Activated naive CD4-positive, alpha-beta T cell treated with Interleukin-2 at 50 U/mL for 16 hours (primary cell): Measurements from ENCODE around the gene ADARB2.
A peak's percentile ranks its signal among the peaks of the same experiment; 100 is the strongest.
"Not testable (repeated sequence)": the region's sequence is repeated elsewhere in the genome, so short reads cannot be mapped to it uniquely, and the experiment has no call there.

Experiments used
- DNase-seq: peaks from one replicate; pipeline ENCODE4 v3.0.0-alpha.2; 2020

The ADARB2 gene

DNA sequence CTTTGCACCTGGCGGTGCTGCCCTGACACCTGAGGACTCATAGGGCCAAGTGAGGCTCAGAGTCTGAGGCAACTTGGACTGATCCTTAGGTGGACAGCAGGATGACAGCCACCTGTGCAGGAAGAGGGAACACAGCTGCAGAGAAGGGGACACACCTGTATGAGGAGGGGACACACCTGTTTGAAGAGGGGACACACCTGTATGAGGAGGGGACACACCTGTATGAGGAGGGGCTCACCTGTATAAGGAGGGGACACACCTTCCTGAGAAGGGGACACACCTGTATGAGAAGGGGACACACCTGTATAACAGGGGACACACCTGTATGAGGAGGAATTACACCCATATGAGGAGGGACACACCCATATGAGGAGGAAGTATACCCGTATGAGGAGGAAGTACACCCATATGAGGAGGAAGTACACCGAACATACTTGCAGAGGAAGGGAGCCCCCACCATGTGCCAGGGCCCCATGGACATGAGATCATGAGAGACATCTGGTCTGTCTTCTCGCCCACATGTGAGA is 285.9 kb downstream of the ADARB2 start:
- DNase-seq: no peak

DNA sequence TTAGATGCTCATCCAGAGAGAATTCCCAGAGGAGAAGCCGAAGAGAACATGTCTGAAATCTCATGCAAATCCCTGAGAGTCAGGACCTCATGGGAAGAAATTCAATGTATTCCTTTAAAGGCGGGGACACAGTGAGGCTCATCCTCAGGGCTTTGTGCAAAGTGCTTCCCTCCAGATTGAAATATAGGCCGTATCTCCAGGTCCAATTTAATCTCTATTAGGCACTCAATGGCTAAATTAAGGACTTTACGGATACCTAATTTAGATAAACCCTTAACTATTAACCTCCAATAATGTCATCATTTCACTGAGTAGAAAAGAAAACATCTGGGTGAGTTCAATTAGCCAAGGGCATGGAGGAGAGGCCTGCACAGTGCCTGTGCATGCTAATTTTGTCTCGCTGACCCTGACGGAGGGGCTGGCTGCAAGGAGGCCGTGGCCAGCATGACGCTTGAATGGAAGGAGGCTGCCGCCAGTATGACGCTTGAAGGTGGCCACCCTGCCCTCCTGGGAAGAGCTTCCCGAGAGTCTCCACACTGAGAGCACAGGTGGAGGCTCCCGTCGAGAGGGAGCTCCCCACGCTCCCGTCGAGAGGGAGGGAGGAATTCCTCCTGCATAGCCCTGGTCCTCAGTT is 287.6 kb downstream of the ADARB2 start:
- DNase-seq: no peak

DNA sequence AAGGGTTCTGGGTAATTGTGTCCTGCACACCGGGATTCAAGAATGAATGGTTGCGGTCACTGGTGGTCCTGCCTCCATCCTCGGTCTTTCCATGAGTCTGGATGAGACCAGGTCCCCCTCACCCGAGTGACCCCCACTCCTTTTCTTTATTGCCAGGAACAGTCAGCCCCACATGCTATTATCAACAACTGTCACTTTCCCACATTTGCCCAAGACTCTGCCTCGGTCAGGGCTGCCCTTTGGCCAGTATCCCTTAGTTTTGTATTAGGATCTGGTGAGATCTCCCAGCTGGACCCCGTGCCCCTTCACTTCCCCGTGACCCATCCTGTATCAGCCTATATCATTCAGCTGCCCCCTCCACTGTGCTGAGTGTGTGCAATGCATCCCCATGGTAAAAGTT is 288.3 kb downstream of the ADARB2 start:
- DNase-seq: no peak

GRCh38 chr10:1448252-1448930 is 288.9 kb downstream of the ADARB2 start:
- DNase-seq: no peak

DNA sequence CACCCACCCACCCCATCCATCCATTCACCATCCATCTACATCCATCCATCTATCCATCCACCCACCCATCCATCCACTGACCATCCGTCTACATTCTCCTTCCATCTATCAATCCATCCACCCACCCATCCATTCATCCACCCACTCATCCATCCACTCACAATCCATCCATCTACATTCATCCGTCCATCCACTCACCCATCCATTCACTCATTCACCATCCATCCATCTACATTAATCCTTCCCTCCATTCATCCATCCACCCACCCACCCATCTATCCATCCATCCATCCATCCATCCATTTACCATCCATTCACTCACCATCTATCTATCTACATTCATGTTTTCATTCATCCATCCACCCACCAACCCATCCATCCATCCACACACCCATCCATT is 292.5 kb downstream of the ADARB2 start:
- no peak for DNase-seq

DNA sequence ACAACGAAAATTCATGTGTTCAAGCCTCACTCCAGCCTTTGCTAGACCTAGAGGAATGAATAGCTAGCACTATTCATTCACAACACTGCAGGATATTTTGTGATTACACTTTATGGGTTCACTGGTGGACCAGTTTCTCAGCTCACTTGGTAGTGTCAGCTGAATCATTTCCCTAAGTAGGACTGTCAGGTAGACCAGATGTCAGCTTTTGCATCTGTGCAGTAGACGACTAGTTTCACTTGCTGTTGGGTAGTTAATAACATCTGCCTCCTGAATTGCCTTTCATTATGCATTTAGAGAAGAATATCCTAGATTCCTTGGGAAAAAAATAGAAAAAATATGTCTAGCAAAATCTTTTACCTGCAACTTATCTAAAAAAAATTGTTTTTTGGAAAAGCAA is 296.4 kb downstream of the ADARB2 start:
- no peak for DNase-seq

DNA sequence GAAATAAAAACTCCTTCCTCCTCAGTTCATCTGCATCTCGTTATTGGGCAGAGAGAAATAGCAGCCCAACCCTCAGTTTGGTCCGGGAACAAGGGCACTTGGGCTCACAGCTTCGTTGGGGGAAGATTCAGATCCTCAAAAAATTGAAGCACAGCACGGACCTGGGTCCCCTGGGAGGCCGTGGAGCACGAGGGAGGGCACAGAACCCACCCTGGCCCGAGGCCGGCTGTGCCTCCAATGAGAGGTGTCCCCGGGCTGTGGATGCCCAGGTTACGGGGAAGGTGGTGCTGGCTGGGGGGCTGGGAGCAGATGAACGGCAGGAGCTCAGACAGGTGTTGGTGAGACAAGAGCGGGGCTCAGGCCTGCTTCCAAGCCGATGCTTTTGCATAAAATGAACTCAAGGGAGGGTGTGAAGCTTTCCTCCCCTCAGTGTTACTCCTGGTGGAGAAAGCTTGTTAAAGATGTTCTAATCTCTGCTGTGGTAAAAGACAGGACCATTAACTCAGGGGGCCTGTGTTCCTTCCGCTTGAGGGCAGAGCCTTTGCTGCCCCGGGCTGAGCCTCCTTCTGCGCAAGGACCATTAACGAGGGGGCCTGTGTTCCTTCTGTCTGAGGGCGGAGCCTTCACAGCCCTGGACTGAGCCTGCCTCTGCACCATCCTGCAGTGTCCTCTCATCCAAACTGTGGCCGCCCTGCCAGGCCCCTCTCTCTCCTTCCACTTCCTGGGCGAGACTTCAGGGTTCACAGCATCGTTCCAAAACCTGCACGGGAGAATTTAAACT is 302.2 kb downstream of the ADARB2 start:
- DNase-seq: no peak

- no peak for DNase-seq
Observed at GRCh38 chr10:1434202-1434601, 303.1 kb downstream of the ADARB2 start.

DNA sequence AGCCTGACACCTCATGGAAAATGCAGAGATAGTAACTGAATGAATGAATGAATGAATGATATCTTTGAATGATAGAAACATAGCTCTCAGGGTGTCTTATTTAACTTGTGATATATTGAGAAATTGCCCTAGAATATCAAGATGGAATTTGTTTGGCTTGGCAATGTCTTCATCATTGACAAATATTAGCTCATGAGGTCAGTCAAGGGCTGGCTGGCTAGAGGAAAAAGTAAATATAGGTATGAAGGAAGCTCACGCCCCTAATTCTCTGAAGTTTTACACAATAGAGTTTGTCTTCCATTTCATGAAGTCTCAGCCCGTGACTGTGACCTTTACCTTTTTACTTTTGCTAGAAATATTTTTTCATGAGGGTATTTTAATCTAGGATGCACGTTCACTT is 305.2 kb downstream of the ADARB2 start:
- DNase-seq: no peak

- no peak for DNase-seq
Observed at GRCh38 chr10:1431229-1431628, 306.1 kb downstream of the ADARB2 start.

- not testable (repeated sequence) for DNase-seq
Observed at GRCh38 chr10:1427521-1428186, 309.7 kb downstream of the ADARB2 start.

DNA sequence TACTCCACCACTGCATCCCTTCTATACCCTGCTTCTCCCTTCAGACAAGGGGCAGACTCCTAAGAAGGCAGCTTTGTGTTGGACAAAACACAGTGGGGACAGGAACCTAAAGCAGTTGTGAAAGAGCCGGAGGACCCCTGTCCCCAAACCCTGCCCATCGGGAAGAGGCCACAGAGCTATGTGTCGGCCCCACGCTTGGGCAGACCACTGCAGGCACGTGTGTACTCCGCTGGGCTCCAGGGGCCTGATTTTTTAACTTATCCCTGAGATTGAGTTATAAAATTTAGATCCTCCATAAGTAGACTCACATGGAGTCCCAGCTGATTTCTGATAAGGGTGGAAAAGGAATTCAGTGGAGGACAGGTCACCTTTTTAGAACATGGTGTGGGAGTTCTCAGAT is 310.5 kb downstream of the ADARB2 start:
- DNase-seq: no peak

GRCh38 chr10:1425879-1426278 is 311.4 kb downstream of the ADARB2 start:
- no peak for DNase-seq

- DNase-seq: no peak
Observed at GRCh38 chr10:1424648-1425047, 312.7 kb downstream of the ADARB2 start.

DNA sequence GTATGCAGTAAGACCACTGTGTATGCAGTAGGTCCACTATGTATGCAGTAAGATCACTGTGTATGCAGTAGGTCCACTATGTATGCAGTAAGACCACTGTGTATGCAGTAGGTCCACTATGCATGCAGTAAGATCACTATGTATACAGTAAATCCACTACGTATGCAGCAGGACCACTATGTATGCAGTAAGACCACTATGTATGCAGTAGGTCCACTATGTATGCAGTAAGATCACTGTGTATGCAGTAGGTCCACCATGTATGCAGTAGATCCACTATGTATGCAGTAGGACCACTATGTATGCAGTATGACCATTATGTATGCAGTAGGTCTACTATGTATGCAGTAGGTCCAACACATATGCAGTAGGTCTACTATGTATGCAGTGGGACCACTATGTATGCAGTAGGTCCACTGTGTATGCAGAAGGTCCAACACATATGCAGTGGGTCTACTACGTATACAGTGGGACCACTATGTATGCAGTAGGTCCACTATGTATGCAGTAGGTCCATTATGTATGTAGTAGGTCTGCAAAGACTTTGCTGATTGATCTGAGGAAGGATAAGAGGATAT is 313.6 kb downstream of the ADARB2 start:
- DNase-seq: no peak

GRCh38 chr10:1422275-1422674 is 315.1 kb downstream of the ADARB2 start:
- no peak for DNase-seq

- peak; percentile 62 for DNase-seq
Observed at GRCh38 chr10:1420661-1421362, 316.5 kb downstream of the ADARB2 start.

DNA sequence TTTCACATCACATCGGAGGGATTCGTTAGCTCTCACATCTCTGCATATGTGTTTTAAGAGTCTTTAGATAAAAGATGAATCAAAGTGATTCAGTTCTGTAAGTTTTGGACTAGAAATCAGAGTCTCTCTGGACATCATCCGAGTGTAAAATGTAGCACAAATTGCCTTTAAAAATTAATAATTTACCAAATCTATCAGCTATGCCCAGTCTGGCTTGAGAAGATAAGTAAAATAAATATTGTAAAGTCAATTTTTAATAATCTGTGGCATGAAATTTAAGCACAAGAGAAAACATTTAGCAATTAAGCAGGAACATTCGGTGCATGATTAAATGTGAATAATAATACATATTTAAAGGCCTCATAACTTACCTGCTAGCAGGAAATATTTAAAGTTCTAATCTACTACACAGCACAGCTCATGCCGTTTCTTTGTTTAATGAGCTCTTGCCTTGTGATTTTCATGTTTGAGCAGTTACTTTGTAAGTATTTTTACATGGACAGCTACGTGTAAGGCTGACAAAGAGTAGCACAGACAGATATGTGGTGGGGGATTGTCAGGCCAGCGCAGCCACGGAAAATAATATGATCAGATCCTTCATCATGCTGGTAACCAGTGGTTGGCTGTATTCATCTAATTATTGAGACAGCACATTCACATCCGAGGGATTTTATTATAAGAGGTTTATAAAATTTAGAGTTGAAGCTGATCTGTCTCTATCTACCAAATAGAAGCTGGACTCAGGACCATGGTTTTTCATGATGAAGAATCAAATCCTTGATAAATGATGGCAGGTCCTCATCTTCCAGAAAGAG is 317.3 kb downstream of the ADARB2 start:
- no peak for DNase-seq

DNA sequence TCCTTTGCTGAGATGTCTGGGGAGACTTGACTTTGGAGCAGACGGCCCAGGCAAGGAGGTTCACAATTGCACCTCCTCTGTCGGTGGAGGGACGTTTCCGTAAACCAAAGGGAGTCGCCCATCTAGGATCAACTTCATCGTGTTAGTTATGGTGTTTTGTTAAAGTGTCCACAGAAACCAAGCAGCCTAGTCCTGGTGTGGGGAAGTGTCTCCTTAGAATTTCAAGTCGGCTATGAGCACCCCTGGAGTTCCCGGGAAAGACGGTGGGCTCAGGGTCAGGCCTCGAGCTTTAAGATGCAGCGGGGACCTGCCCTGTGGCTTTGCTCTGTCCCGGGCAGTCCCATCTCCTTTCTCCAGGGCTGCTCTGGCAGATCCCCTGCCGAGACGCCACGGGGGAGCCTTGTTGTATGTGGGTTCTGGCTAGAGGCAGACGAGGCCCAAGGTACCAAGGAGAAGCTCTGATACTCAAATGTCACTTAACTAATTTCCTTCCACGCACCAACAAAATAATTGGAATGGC is 319.2 kb downstream of the ADARB2 start:
- DNase-seq: no peak

- no peak for DNase-seq
Observed at GRCh38 chr10:1417574-1417973, 319.8 kb downstream of the ADARB2 start.

- no peak for DNase-seq
Observed at GRCh38 chr10:1416456-1417037, 320.8 kb downstream of the ADARB2 start.
